H9 (cell line): ENCODE data around the gene TATDN2. TPM values are rescaled to one million over a fixed set of nuclear protein-coding genes. Genes with fewer than 3 reads are reported as not detected.
A peak's percentile ranks its signal among the peaks of the same experiment; 100 is the strongest.

Experiments used
- DNase-seq: peaks from one replicate; pipeline ENCODE4 v3.0.0-alpha.2; 2017
- H2AFZ ChIP-seq: one replicate; pipeline ENCODE4 v1.6.1; 2013; ENCODE audit warnings: mild to moderate bottlenecking, low read length, control low read depth, moderate library complexity
- H2AK5ac ChIP-seq: 2 replicates; pipeline ENCODE4 v1.6.1; 2013; ENCODE audit warnings: low read length, control low read depth, mixed read lengths; ENCODE audit not compliant: insufficient read length
- H2BK120ac ChIP-seq: one replicate; pipeline ENCODE4 v1.6.1; 2013; ENCODE audit warnings: low read depth, mild to moderate bottlenecking, low read length, control low read depth, inconsistent platforms; ENCODE audit not compliant: poor library complexity, severe bottlenecking
- H2BK12ac ChIP-seq: 2 replicates; pipeline ENCODE4 v1.6.1; 2013; ENCODE audit warnings: low read length, control low read depth, mixed read lengths, low read depth; ENCODE audit not compliant: insufficient read length
- H2BK15ac ChIP-seq: 2 replicates; pipeline ENCODE4 v1.6.1; 2013; ENCODE audit warnings: low read depth, low read length, control low read depth
- H2BK20ac ChIP-seq: one replicate; pipeline ENCODE4 v1.6.1; 2013; ENCODE audit warnings: low read depth, mild to moderate bottlenecking, low read length, control low read depth, inconsistent platforms; ENCODE audit not compliant: poor library complexity, severe bottlenecking
- H2BK5ac ChIP-seq: 2 replicates; pipeline ENCODE4 v1.6.1; 2013; ENCODE audit warnings: low read length, control low read depth, mixed read lengths; ENCODE audit not compliant: insufficient read length
- H3K14ac ChIP-seq: 2 replicates; pipeline ENCODE4 v1.6.1; 2013; ENCODE audit warnings: low read length, control low read depth; ENCODE audit not compliant: insufficient read depth
- H3K18ac ChIP-seq: 2 replicates; pipeline ENCODE4 v1.6.1; 2013; ENCODE audit warnings: low read depth, mild to moderate bottlenecking, mixed read lengths, low read length, control low read depth; ENCODE audit not compliant: insufficient read length
- H3K23ac ChIP-seq: 2 replicates; pipeline ENCODE4 v1.6.1; 2013; ENCODE audit warnings: low read length, control low read depth, mixed read lengths, low read depth; ENCODE audit not compliant: insufficient read length
- H3K23me2 ChIP-seq: 2 replicates; pipeline ENCODE4 v1.6.1; 2013; ENCODE audit warnings: low read depth, mild to moderate bottlenecking, mixed read lengths, low read length, control low read depth; ENCODE audit not compliant: insufficient read length, poor library complexity, severe bottlenecking
- H3K27ac ChIP-seq: 2 replicates; pipeline ENCODE4 v1.5.1; 2013; ENCODE audit warnings: low read length, control low read depth, mixed read lengths, low read depth; ENCODE audit not compliant: insufficient read length
- H3K27me3 ChIP-seq: 2 replicates; pipeline ENCODE4 v1.6.1; 2013; ENCODE audit warnings: low read length, control low read depth, inconsistent platforms; ENCODE audit not compliant: insufficient read depth
- H3K4ac ChIP-seq: 2 replicates; pipeline ENCODE4 v1.6.1; 2013; ENCODE audit warnings: low read depth, mild to moderate bottlenecking, control low read depth, inconsistent platforms, low read length, moderate library complexity
- H3K4me1 ChIP-seq: 2 replicates; pipeline ENCODE4 v1.6.1; 2013; ENCODE audit warnings: low read length, control low read depth, inconsistent platforms; ENCODE audit not compliant: insufficient read depth
- H3K4me2 ChIP-seq: 2 replicates; pipeline ENCODE4 v1.6.1; 2013; ENCODE audit warnings: low read length, control low read depth, mixed read lengths; ENCODE audit not compliant: insufficient read length, insufficient read depth
- H3K56ac ChIP-seq: 2 replicates; pipeline ENCODE4 v1.6.1; 2013; ENCODE audit warnings: low read depth, mild to moderate bottlenecking, mixed read lengths, low read length, control low read depth; ENCODE audit not compliant: insufficient read length
- H3K79me1 ChIP-seq: 2 replicates; pipeline ENCODE4 v1.6.1; 2013; ENCODE audit warnings: low read depth, mild to moderate bottlenecking, moderate library complexity, low read length, control low read depth, inconsistent platforms; ENCODE audit not compliant: insufficient read depth, poor library complexity, severe bottlenecking
- H3K79me2 ChIP-seq: 2 replicates; pipeline ENCODE4 v1.6.1; 2013; ENCODE audit warnings: low read length, control low read depth, inconsistent platforms; ENCODE audit not compliant: insufficient read depth
- H3K9ac ChIP-seq: 2 replicates; pipeline ENCODE4 v1.6.1; 2013; ENCODE audit warnings: low read length, control low read depth, mixed read lengths; ENCODE audit not compliant: insufficient read length; ENCODE audit errors: extremely low read depth
- H3K9me3 ChIP-seq: one replicate; pipeline ENCODE4 v1.6.1; 2013; ENCODE audit warnings: low read depth, low read length, inconsistent platforms; ENCODE audit not compliant: control insufficient read depth
- H3T11ph ChIP-seq: one replicate; pipeline ENCODE4 v1.6.1; 2013; ENCODE audit warnings: mild to moderate bottlenecking, low read length, control low read depth, inconsistent platforms
- H4K20me1 ChIP-seq: one replicate; pipeline ENCODE4 v1.6.1; 2013; ENCODE audit not compliant: control insufficient read depth, insufficient read length, insufficient read depth
- H4K5ac ChIP-seq: 2 replicates; pipeline ENCODE4 v1.6.1; 2013; ENCODE audit warnings: low read depth, mild to moderate bottlenecking, mixed read lengths, low read length, control low read depth; ENCODE audit not compliant: insufficient read length
- H4K8ac ChIP-seq: replicated peaks from 2 replicates; pipeline ENCODE4 v1.6.1; 2013; ENCODE audit warnings: low read length, control low read depth, mixed read lengths, low read depth; ENCODE audit not compliant: insufficient read length
- H4K91ac ChIP-seq: 2 replicates; pipeline ENCODE4 v1.6.1; 2013; ENCODE audit warnings: low read depth, mild to moderate bottlenecking, moderate library complexity, mixed read lengths, low read length, control low read depth; ENCODE audit not compliant: insufficient read length
- H3K27ac Mint-ChIP-seq, 3 experiments: 2 replicates in 2 of 3; 3 replicates in 1 of 3; pipeline ENCODE4 v1.8.0; 2020 to 2021; ENCODE audit warnings: mixed read lengths in 3 of 3, mild to moderate bottlenecking in 1 of 3, moderate library complexity in 1 of 3
- H3K27me3 Mint-ChIP-seq: 2 replicates; pipeline ENCODE4 v1.8.0; 2021; ENCODE audit warnings: low read depth, mild to moderate bottlenecking, moderate library complexity, mixed read lengths
- H3K36me3 Mint-ChIP-seq, 3 experiments: 2 replicates in 2 of 3; 3 replicates in 1 of 3; pipeline ENCODE4 v1.8.0; 2020 to 2021; ENCODE audit warnings: low read depth in 3 of 3, mixed read lengths in 3 of 3; ENCODE audit not compliant: insufficient read depth in 1 of 3
- H3K4me1 Mint-ChIP-seq, 2 experiments: 2 replicates each; pipeline ENCODE4 v1.8.0; 2020; ENCODE audit warnings: mixed read lengths in 2 of 2
- H3K4me3 Mint-ChIP-seq, 2 experiments: 2 replicates in 1 of 2; 3 replicates in 1 of 2; pipeline ENCODE4 v1.8.0; 2020 to 2021; ENCODE audit warnings: mild to moderate bottlenecking in 2 of 2, mixed read lengths in 2 of 2, moderate library complexity in 1 of 2
- H3K9me3 Mint-ChIP-seq, 2 experiments: 2 replicates in 1 of 2; 3 replicates in 1 of 2; pipeline ENCODE4 v1.8.0; 2020; ENCODE audit warnings: mild to moderate bottlenecking in 2 of 2, mixed read lengths in 2 of 2, moderate library complexity in 1 of 2
- WGBS: extraction: QIAGEN DNeasy Blood & Tissue Kit; methylation state at CpG from one replicate; pipeline ENCODE4 v1.1.7; 2013; ENCODE audit warnings: missing lambda C conversion rate, low lambda C conversion rate, mixed read lengths; ENCODE audit not compliant: insufficient read length; ENCODE audit errors: extremely low coverage; 5-methylcytosine and 5-hydroxymethylcytosine counted together
- total RNA-seq: library from RNA; stranded (reverse); gene quantifications from 2 replicates; pipeline ENCODE4 v1.2.1, GENCODE V29; 2021
- TF ChIP-seq, protein P1 (sequence below): fragments of 200-600 bp; sonication (generic); conservative IDR thresholded peaks from 3 replicates; pipeline ENCODE4 v1.8.0; 2021; ENCODE audit warnings: antibody characterized with exemption, mild to moderate bottlenecking

The TATDN2 gene
- total RNA-seq, 1 experiment from 2014 or later, result 34.4 TPM

DNA sequence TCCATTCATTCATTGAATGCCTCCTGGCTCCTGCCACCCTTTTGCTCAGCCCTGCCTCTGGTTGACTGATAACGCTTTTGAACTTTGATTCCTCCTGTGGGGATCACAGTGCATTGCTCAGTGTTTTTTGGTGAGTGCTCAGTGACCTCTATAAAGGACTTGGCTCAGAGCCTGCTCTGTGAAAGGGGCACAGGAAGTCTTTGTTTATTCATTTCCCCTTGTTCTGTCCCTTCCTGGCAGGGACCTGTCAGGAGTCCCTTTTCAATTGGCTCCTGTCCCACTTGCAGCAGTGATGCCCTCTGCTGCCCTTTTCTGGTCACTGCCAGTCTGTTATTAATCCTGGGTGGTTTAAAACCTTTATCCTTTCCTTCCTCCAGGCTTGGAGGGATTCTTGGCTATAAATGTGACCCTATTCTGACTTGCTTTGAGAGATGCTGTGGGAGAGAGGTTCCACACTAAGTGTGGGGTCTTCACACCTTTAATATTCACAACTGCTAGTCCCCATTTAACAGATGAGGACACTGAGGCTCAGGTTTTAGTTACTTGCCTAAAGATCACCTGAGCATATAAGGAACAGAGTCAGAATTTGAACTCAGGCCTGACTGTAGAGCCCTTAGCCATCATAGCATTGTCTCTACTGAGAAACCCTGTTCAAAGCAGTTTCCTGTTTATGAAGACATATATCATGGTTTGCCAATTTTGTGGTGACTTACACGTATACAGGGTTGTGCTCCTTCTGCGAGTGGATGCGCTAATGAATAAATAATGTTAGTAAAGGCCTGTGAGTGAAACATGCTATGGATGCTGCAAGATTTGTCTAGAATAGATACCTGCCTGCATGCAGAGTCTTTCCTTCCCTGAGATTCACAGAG lies 23.2 kb upstream of the TATDN2 start:
- Mint-ChIP-seq H3K27ac (peak overlapping the region; percentile 26 to 95 (median 36); a peak in 4 of 7 replicates), H3K4me3 (peak overlapping the region in 1 of 2 experiments; percentile 33; a peak in 2 of 5 replicates), H3K4me1 (peaks cover 18 to 27% of the 10 kb centered on the region in 2 experiments), H3K9me3 (no peaks in the 10 kb centered on the region; a peak in 1 of 5 replicates), H3K36me3 (peaks cover 0 to 5% (median 2%) of the 10 kb centered on the region in 3 experiments; a peak in 2 of 7 replicates), H3K27me3 (no peaks in the 10 kb centered on the region)
- Histone ChIP-seq H3K56ac (no peak overlapping the region), H2AFZ (no peak overlapping the region), H3K79me2 (no peaks in the 10 kb centered on the region), H3K79me1 (no peaks in the 10 kb centered on the region), H3K4me2 (no peak overlapping the region), H2BK20ac (no peak overlapping the region), H3T11ph (no peak overlapping the region), H3K9me3 (no peaks in the 10 kb centered on the region), H3K9ac (no peak overlapping the region), H3K14ac (no peak overlapping the region), H3K27me3 (no peaks in the 10 kb centered on the region), H2BK15ac (no peak overlapping the region), H2AK5ac (no peak overlapping the region), H2BK5ac (no peak overlapping the region), H4K8ac (no peak overlapping the region), H3K4me1 (peaks cover 4% of the 10 kb centered on the region; the same call in 1 of the 2 replicates), H2BK120ac (no peak overlapping the region), H3K23me2 (no peaks in the 10 kb centered on the region), H4K5ac (no peak overlapping the region), H3K18ac (no peak overlapping the region), H3K23ac (no peak overlapping the region), H4K91ac (no peak overlapping the region), H3K4ac (no peak overlapping the region), H2BK12ac (no peak overlapping the region), H3K27ac (no peak overlapping the region), H4K20me1 (no peaks in the 10 kb centered on the region)
- DNase-seq, result peak; percentile 78
- TF ChIP-seq, protein P1, sequence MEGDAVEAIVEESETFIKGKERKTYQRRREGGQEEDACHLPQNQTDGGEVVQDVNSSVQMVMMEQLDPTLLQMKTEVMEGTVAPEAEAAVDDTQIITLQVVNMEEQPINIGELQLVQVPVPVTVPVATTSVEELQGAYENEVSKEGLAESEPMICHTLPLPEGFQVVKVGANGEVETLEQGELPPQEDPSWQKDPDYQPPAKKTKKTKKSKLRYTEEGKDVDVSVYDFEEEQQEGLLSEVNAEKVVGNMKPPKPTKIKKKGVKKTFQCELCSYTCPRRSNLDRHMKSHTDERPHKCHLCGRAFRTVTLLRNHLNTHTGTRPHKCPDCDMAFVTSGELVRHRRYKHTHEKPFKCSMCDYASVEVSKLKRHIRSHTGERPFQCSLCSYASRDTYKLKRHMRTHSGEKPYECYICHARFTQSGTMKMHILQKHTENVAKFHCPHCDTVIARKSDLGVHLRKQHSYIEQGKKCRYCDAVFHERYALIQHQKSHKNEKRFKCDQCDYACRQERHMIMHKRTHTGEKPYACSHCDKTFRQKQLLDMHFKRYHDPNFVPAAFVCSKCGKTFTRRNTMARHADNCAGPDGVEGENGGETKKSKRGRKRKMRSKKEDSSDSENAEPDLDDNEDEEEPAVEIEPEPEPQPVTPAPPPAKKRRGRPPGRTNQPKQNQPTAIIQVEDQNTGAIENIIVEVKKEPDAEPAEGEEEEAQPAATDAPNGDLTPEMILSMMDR, result peak; percentile 86
- WGBS, result no CpG with 5 or more reads among the region's 4 CpGs
